OCI-LY1 (cell line): ENCODE measurements around the gene FOXN3.

Source experiments
- CTCF ChIP-seq: fragments of 200-600 bp; sonication (generic), shearing (Covaris generic); IDR thresholded peaks from 2 replicates; pipeline ENCODE4 v1.5.1; 2017; ENCODE audit warnings: mild to moderate bottlenecking, antibody characterized with exemption, low read length, moderate library complexity, mixed read lengths
- EZH2 ChIP-seq: fragments of 200-600 bp; sonication (generic), shearing (Covaris generic); IDR thresholded peaks from 2 replicates; pipeline ENCODE4 v1.8.0; 2017; ENCODE audit warnings: borderline replicate concordance, mixed run types, mild to moderate bottlenecking, antibody characterized with exemption, low read length, moderate library complexity, mixed read lengths

DNA sequence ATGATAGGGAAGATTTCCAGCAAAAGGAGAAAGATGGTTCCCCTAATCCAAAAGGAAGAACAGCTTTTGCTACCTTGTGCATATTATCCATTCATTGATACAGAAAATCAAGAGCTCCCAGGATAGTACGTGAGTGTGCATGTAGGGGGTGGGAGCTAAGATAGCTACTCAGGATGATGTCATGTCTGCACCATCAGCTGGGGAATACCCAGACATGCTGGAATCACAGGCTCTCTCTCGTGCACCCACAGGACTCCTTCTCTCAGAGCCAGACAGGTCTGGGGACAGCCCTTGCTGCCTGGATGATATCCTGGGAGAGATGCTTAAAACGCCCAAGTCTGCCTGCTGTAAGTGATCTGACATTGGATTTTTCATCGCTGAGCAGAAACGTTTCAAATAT, 38.9 kb downstream of the FOXN3 start:
- TF ChIP-seq CTCF = no peak
- TF ChIP-seq EZH2 = no peak
